ENCODE results near the gene FBXW10. TPM values are rescaled to one million over a fixed set of nuclear protein-coding genes. Genes with fewer than 3 reads are reported as not detected.
"Not testable (repeated sequence)": the region's sequence is repeated elsewhere in the genome, so short reads cannot be mapped to it uniquely, and the experiment has no call there.

FBXW10 gene
- not detected in 2 replicates for total RNA-seq

GRCh38 chr17:18743699-18744421 lies at the start of gene FBXW10:
TSS of gene FBXW10 (plus strand) at chr17:18744054. CDS start at chr17:18744245, 191 bp downstream.
- H3K36me3 Mint-ChIP-seq (ENCODE audit: low read depth), result not testable (repeated sequence)

DNA sequence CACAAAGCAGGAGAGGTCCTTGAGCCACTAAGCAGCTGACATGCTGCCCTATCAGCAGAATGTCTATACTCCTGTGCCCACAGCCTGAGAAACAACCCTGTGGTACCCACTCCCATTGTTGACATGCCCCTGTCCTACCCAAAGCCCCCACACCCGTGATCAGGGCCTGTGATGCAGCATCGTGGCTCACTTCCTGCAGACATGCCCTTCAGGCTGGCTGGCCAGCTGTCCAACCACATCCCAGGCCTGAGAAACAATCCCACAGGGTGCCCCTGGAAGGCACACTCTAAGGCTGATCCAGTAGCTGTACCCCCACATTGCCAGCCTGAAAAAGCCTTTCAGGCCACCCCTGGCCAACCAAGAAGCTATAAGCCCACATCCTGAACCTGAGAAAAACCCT lies 48.7 kb upstream of the FBXW10 start:
- H3K27me3 Mint-ChIP-seq (ENCODE audit: low read depth); intact Hi-C loops (cut with micrococcal nuclease); H3K36me3 Mint-ChIP-seq (ENCODE audit: low read depth); H3K4me3 Mint-ChIP-seq (ENCODE audit: low read depth); H3K9me3 Mint-ChIP-seq; DNase-seq (ENCODE audit: low spot score); H3K4me1 Mint-ChIP-seq (ENCODE audit: low read depth); H3K27ac Mint-ChIP-seq: not testable (repeated sequence)

More at GRCh38 chr17:18743699-18744421, at the start of gene FBXW10:
- DNase-seq (ENCODE audit: low spot score); H3K27me3 Mint-ChIP-seq (ENCODE audit: low read depth); H3K4me3 Mint-ChIP-seq (ENCODE audit: low read depth); H3K27ac Mint-ChIP-seq; H3K4me1 Mint-ChIP-seq (ENCODE audit: low read depth); intact Hi-C loops (cut with micrococcal nuclease); H3K9me3 Mint-ChIP-seq: not testable (repeated sequence)

GRCh38 chr17:18698473-18699103 lies 45.3 kb upstream of the FBXW10 start:
- H3K27me3 Mint-ChIP-seq (ENCODE audit: low read depth); intact Hi-C loops (cut with micrococcal nuclease); DNase-seq (ENCODE audit: low spot score); H3K36me3 Mint-ChIP-seq (ENCODE audit: low read depth); H3K27ac Mint-ChIP-seq; H3K4me1 Mint-ChIP-seq (ENCODE audit: low read depth); H3K9me3 Mint-ChIP-seq: not testable (repeated sequence)
- H3K4me3 Mint-ChIP-seq (ENCODE audit: low read depth), result peak overlapping the region; percentile 83

GRCh38 chr17:18705955-18706354 lies 37.9 kb upstream of the FBXW10 start:
- H3K4me1 Mint-ChIP-seq (ENCODE audit: low read depth); DNase-seq (ENCODE audit: low spot score); H3K27me3 Mint-ChIP-seq (ENCODE audit: low read depth); H3K27ac Mint-ChIP-seq; H3K36me3 Mint-ChIP-seq (ENCODE audit: low read depth); H3K4me3 Mint-ChIP-seq (ENCODE audit: low read depth); H3K9me3 Mint-ChIP-seq; intact Hi-C loops (cut with micrococcal nuclease): not testable (repeated sequence)

DNA sequence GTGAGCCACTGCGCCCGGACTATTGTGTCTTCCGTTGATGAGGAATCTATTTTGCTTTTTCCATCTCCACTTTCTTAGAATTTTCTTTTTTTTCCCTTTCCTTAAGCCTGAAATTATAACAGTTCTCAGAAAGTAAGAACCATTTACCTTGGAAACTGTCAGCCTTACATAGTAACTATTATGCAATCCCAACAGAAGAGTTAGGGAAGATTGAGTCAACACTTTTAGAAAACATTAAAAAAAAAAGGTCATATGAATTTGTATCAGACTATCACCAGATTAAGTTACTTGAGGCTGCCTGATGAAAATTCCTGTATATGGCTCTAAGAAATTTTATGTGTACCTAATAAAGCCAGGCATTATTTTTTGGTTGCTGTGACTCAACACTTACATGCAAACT lies 35.6 kb upstream of the FBXW10 start:
- H3K27me3 Mint-ChIP-seq (ENCODE audit: low read depth); H3K27ac Mint-ChIP-seq; H3K9me3 Mint-ChIP-seq; DNase-seq (ENCODE audit: low spot score); H3K36me3 Mint-ChIP-seq (ENCODE audit: low read depth); intact Hi-C loops (cut with micrococcal nuclease); H3K4me3 Mint-ChIP-seq (ENCODE audit: low read depth); H3K4me1 Mint-ChIP-seq (ENCODE audit: low read depth): not testable (repeated sequence)

GRCh38 chr17:18712354-18712999 lies 31.4 kb upstream of the FBXW10 start:
- H3K4me3 Mint-ChIP-seq (ENCODE audit: low read depth); H3K4me1 Mint-ChIP-seq (ENCODE audit: low read depth); H3K27ac Mint-ChIP-seq; intact Hi-C loops (cut with micrococcal nuclease); H3K36me3 Mint-ChIP-seq (ENCODE audit: low read depth); H3K9me3 Mint-ChIP-seq: not testable (repeated sequence)
- peaks cover 10% of the 10 kb centered on the region for H3K27me3 Mint-ChIP-seq (ENCODE audit: low read depth)
- peak; percentile 34 for DNase-seq (ENCODE audit: low spot score)

- not testable (repeated sequence) for H3K27ac Mint-ChIP-seq
Measured at GRCh38 chr17:18718643-18719427, 25.0 kb upstream of the FBXW10 start.

DNA sequence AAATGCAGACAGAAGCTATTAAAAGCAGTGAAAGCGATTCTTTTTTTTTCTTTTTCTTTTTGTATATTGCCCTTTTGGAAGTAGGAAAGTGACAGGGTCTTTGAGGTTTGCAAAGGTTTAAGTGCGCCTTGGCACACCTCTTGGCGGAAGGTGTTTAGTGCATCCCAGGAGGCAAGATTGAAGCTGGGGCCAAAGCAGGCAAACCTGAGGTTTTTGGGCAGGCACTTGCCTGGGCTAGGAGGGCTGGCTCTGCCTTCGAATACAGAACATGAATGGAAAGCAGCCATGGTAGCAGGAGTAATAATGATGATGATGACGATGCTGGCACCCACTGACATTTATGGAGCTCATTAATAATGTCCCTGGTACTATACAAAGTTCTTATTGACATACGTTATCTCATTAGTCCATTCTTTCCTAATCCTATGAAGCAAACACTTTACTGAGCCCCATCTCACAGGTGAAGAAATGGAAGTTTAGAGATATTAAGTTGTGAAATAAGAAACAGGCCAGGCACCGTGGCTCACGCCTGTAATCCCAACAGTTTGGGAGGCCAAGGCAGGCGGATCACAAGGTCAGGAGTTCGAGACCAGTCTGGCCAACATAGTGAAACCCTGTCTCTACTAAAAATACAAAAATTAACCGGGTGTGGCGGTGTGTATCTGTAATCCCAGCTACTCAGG lies 24.3 kb upstream of the FBXW10 start:
- H3K27ac Mint-ChIP-seq; intact Hi-C loops (cut with micrococcal nuclease); H3K4me1 Mint-ChIP-seq (ENCODE audit: low read depth); H3K36me3 Mint-ChIP-seq (ENCODE audit: low read depth); H3K4me3 Mint-ChIP-seq (ENCODE audit: low read depth); H3K9me3 Mint-ChIP-seq; DNase-seq (ENCODE audit: low spot score); H3K27me3 Mint-ChIP-seq (ENCODE audit: low read depth): not testable (repeated sequence)

More at GRCh38 chr17:18718643-18719427, 25.0 kb upstream of the FBXW10 start:
- H3K9me3 Mint-ChIP-seq; H3K4me1 Mint-ChIP-seq (ENCODE audit: low read depth); H3K27me3 Mint-ChIP-seq (ENCODE audit: low read depth); intact Hi-C loops (cut with micrococcal nuclease); H3K4me3 Mint-ChIP-seq (ENCODE audit: low read depth); DNase-seq (ENCODE audit: low spot score); H3K36me3 Mint-ChIP-seq (ENCODE audit: low read depth): not testable (repeated sequence)

GRCh38 chr17:18721775-18722547 lies 21.9 kb upstream of the FBXW10 start:
- H3K36me3 Mint-ChIP-seq (ENCODE audit: low read depth); H3K4me1 Mint-ChIP-seq (ENCODE audit: low read depth); H3K27ac Mint-ChIP-seq; intact Hi-C loops (cut with micrococcal nuclease); H3K9me3 Mint-ChIP-seq; H3K27me3 Mint-ChIP-seq (ENCODE audit: low read depth); H3K4me3 Mint-ChIP-seq (ENCODE audit: low read depth); DNase-seq (ENCODE audit: low spot score): not testable (repeated sequence)

DNA sequence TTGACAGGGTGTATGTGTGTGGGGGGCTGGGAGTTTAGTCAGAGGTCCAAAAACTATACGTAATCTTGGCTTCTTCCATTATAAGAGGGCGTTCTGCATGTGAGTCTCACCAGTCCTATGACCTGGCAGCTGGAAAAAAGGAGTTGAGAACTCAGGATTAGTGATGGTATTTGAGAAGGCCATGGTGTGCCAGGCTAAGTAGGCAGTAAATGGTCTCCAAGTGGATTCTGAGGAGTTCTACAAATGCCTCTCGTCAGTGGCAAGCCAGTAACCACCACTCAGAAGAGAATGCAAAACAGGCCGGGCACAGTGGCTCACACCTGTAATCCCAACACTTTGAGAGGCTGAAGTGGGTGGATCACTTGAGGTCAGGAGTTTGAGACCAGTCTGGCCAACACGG lies 21.2 kb upstream of the FBXW10 start:
- DNase-seq (ENCODE audit: low spot score); H3K27ac Mint-ChIP-seq; H3K27me3 Mint-ChIP-seq (ENCODE audit: low read depth); intact Hi-C loops (cut with micrococcal nuclease); H3K9me3 Mint-ChIP-seq; H3K36me3 Mint-ChIP-seq (ENCODE audit: low read depth); H3K4me1 Mint-ChIP-seq (ENCODE audit: low read depth); H3K4me3 Mint-ChIP-seq (ENCODE audit: low read depth): not testable (repeated sequence)

DNA sequence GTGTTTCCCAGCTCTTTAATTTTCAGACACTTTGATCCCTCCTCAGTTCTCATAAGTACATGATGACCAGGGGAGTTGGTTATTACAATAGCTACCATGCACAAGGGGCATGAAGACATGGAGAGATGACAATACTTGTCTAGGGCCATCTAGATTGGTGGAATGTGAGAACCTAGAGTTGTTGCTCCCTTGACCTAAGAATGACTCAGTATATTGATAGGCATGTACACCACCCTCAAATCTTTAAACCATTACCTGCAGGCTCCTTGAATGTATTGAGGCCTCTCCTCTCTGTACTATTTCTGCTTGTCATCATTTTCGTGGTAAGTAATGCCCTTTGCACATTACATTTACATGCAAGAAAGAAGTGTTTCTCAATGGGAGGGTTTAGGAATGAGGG lies 20.3 kb upstream of the FBXW10 start:
- H3K27me3 Mint-ChIP-seq (ENCODE audit: low read depth); intact Hi-C loops (cut with micrococcal nuclease); DNase-seq (ENCODE audit: low spot score); H3K9me3 Mint-ChIP-seq; H3K36me3 Mint-ChIP-seq (ENCODE audit: low read depth); H3K27ac Mint-ChIP-seq; H3K4me3 Mint-ChIP-seq (ENCODE audit: low read depth); H3K4me1 Mint-ChIP-seq (ENCODE audit: low read depth): not testable (repeated sequence)

- H3K9me3 Mint-ChIP-seq; H3K36me3 Mint-ChIP-seq (ENCODE audit: low read depth); H3K27ac Mint-ChIP-seq; H3K4me3 Mint-ChIP-seq (ENCODE audit: low read depth); H3K27me3 Mint-ChIP-seq (ENCODE audit: low read depth); intact Hi-C loops (cut with micrococcal nuclease); H3K4me1 Mint-ChIP-seq (ENCODE audit: low read depth); DNase-seq (ENCODE audit: low spot score): not testable (repeated sequence)
Measured at GRCh38 chr17:18732438-18732837, 11.4 kb upstream of the FBXW10 start.

Measured in activated T-helper 2 cell treated with anti-CD3 and anti-CD28 coated beads, Interferon-gamma antibody, Interleukin-2, Interleukin-4, amounts not matched to agents 10 μg/mL and 5 μg/mL and 100 μg/mL, durations not matched to agents 14 hours and 24 hours and 36 hours (primary cell).